Upper lobe of left lung (tissue), 6 donors: ENCODE data around the gene BCL2. TPM values are rescaled to one million over a fixed set of nuclear protein-coding genes. Genes with fewer than 3 reads are reported as not detected.

ENCODE experiments used
- ATAC-seq, 2 donors: fragments of 200-7000 bp; cut with Tn5 transposase; one replicate each; pipeline ENCODE4 v1.9.1; 2022; ENCODE audit warnings: mild to moderate bottlenecking in 2 of 2, moderate library complexity in 2 of 2; ENCODE audit not compliant: low FRiP score in 2 of 2
- DNase-seq, 2 donors: peaks; one replicate each; pipeline ENCODE4 v3.0.0-alpha.2; 2019 to 2020
- H3K27ac ChIP-seq, 4 donors: fragments of 200-600 bp; sonication (generic); one replicate each; pipeline ENCODE4 v1.5.1; 2016 to 2019
- H3K27me3 ChIP-seq, 4 donors: fragments of 200-600 bp; sonication (generic); one replicate each; pipeline ENCODE4 v1.5.1; 2017 to 2019
- H3K36me3 ChIP-seq, 4 donors: fragments of 200-600 bp; sonication (generic); one replicate each; pipeline ENCODE4 v1.5.1; 2016 to 2019
- H3K4me1 ChIP-seq, 4 donors: fragments of 200-600 bp; sonication (generic); one replicate each; pipeline ENCODE4 v1.5.1; 2018 to 2019
- H3K4me3 ChIP-seq, 4 donors: fragments of 200-600 bp; sonication (generic); one replicate each; pipeline ENCODE4 v1.5.1; 2017 to 2019; ENCODE audit warnings: mild to moderate bottlenecking in 2 of 4, moderate library complexity in 1 of 4
- H3K9me3 ChIP-seq, 4 donors: fragments of 200-600 bp; sonication (generic); one replicate each; pipeline ENCODE4 v1.5.1; 2018 to 2019
- CTCF ChIP-seq, 6 experiments: fragments of 450-650 bp in 4 of 6; fragments of 200-600 bp in 2 of 6; sonication (generic) in 2 of 6; IDR thresholded peaks; one replicate each; pipeline ENCODE4 v1.5.1; 2016 to 2019; ENCODE audit warnings: antibody characterized with exemption in 6 of 6
- EP300 ChIP-seq, 4 donors: sonication (generic); formaldehyde crosslinking; IDR thresholded peaks; one replicate each; pipeline ENCODE4 v1.5.1; 2017; ENCODE audit warnings: antibody characterized with exemption in 4 of 4, control low read depth in 2 of 4
- POLR2A ChIP-seq, 4 donors: fragments of 450-650 bp; IDR thresholded peaks; one replicate each; pipeline ENCODE4 v1.5.1; 2016 to 2017; ENCODE audit warnings: antibody characterized with exemption in 4 of 4, mild to moderate bottlenecking in 2 of 4
- POLR2AphosphoS5 ChIP-seq, 2 donors: sonication (generic); formaldehyde crosslinking; IDR thresholded peaks; one replicate each; pipeline ENCODE4 v1.5.1; 2017; ENCODE audit warnings: antibody characterized with exemption in 2 of 2
- WGBS, 2 donors: methylation state at CpG; one replicate each; pipeline ENCODE4 v1.1.5; 2017 to 2018; 5-methylcytosine and 5-hydroxymethylcytosine counted together
- total RNA-seq, 6 donors: library from RNA; depleted of rRNA in 4 of 6; stranded (reverse); fragments of >200 nt in 4 of 6; gene quantifications; one replicate each; pipeline versions ENCODE4 v1.1.0 to v1.2.1, GENCODE V29; 2016 to 2021
- donor health status: DM: no; HTN: no; CAD: no; lungs with moderate emphysema.
- donor health status: DM: no; HTN: yes; CAD: no; lungs with severe emphysema.

BCL2 gene
- total RNA-seq, 6 donors from 2014 or later: 5.9 to 19.9 (median 11.4) TPM

DNA sequence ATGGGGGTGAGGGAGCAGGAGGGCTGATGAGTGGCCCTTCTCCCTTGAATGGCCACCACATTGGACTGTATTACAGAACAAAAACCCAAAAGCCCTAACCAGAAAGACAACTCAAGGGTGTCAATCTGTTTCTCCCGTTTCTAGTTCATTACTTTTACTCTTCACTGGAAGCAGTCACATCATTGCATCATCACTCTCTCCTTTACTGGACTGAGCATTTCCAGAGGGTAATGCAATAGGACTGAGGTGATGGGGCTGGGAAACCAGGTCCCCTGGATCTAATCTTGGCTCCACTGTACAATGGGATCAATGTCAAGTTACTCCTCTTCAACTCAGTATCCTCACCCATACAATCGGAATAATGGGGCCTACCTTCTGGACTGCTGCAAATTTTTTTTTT, 56.1 kb downstream of the BCL2 start:
- no peak for ATAC-seq
- TF ChIP-seq EP300 (IDR thresholded peaks at IDR 0.05) (no peak), POLR2A (IDR thresholded peaks at IDR 0.05) (no peak), POLR2AphosphoS5 (IDR thresholded peaks at IDR 0.05) (no peak), CTCF (IDR thresholded peaks at IDR 0.05) (no peak)
- no peak overlapping the region for H3K4me3 ChIP-seq

GRCh38 chr18:63262369-63263335, 56.9 kb downstream of the BCL2 start:
- DNase-seq (no peak), ATAC-seq (no peak)
- H3K27ac ChIP-seq: peak overlapping the region in 2 of 4 donors; percentile 13 to 54
- TF ChIP-seq POLR2AphosphoS5 (IDR thresholded peaks at IDR 0.05) (no peak), EP300 (IDR thresholded peaks at IDR 0.05) (no peak), CTCF (IDR thresholded peaks at IDR 0.05) (no peak), POLR2A (IDR thresholded peaks at IDR 0.05) (no peak)
- WGBS, 2 donors: 56 to 72% methylated on average over 12 of the region's 12 CpGs
- no peak overlapping the region for H3K4me3 ChIP-seq
- no peaks in the 10 kb centered on the region for H3K36me3 ChIP-seq
- H3K9me3 ChIP-seq: no peaks in the 10 kb centered on the region
- H3K4me1 ChIP-seq: peaks cover 0 to 19% (median 7%) of the 10 kb centered on the region in 4 donors
- H3K27me3 ChIP-seq: no peaks in the 10 kb centered on the region

More for the DNA sequence above, 56.1 kb downstream of the BCL2 start:
- 64 to 72% methylated on average over 2 of the region's 2 CpGs for WGBS, 2 donors
- no peak for DNase-seq
- Histone ChIP-seq H3K4me1 (peaks cover 0 to 19% (median 7%) of the 10 kb centered on the region in 4 donors), H3K9me3 (no peaks in the 10 kb centered on the region), H3K27ac (peak overlapping the region in 2 of 4 donors; percentile 13 to 54), H3K36me3 (no peaks in the 10 kb centered on the region), H3K27me3 (no peaks in the 10 kb centered on the region)

- Histone ChIP-seq H3K27ac (no peak overlapping the region), H3K36me3 (no peaks in the 10 kb centered on the region), H3K4me1 (peaks cover 0 to 11% (median 2%) of the 10 kb centered on the region in 4 donors), H3K9me3 (no peaks in the 10 kb centered on the region), H3K4me3 (no peak overlapping the region), H3K27me3 (no peaks in the 10 kb centered on the region)
- TF ChIP-seq POLR2A (IDR thresholded peaks at IDR 0.05): no peak
- TF ChIP-seq EP300 (IDR thresholded peaks at IDR 0.05): no peak
- no peak for TF ChIP-seq CTCF (IDR thresholded peaks at IDR 0.05)
- TF ChIP-seq POLR2AphosphoS5 (IDR thresholded peaks at IDR 0.05): no peak
- ATAC-seq (no peak), DNase-seq (no peak)
- WGBS, 2 donors: 92 to 94% methylated on average over 3 of the region's 3 CpGs
Measured at GRCh38 chr18:63261029-63261428, 58.5 kb downstream of the BCL2 start.

DNA sequence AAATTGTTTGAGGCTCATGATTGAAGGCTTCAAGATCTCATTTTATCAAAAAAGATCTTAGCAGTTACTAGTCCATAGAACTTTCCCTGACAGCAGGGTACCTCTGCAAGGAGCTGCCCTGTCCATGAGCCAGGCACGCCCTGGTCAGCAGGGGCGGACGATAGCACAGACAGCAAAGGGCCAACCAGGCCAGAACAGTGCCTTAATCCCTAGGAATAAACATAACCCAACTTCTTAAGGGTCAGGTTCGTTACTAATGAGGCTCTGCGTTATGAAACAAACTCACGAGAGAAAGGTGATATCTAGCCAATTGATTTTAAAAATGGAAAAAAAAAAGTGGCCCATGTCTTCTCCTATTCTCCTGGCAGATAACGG, 59.2 kb downstream of the BCL2 start:
- no peaks in the 10 kb centered on the region for H3K27me3 ChIP-seq
- H3K4me1 ChIP-seq: peaks cover 0 to 11% (median 2%) of the 10 kb centered on the region in 4 donors
- H3K36me3 ChIP-seq: no peaks in the 10 kb centered on the region
- 88% methylated on average over 7 of the region's 7 CpGs for WGBS, 2 donors
- DNase-seq: peak in 1 of 2 donors; percentile 24
- H3K27ac ChIP-seq: no peak overlapping the region
- no peaks in the 10 kb centered on the region for H3K9me3 ChIP-seq
- no peak overlapping the region for H3K4me3 ChIP-seq
- no peak for ATAC-seq
- TF ChIP-seq EP300 (IDR thresholded peaks at IDR 0.05): no peak

DNA sequence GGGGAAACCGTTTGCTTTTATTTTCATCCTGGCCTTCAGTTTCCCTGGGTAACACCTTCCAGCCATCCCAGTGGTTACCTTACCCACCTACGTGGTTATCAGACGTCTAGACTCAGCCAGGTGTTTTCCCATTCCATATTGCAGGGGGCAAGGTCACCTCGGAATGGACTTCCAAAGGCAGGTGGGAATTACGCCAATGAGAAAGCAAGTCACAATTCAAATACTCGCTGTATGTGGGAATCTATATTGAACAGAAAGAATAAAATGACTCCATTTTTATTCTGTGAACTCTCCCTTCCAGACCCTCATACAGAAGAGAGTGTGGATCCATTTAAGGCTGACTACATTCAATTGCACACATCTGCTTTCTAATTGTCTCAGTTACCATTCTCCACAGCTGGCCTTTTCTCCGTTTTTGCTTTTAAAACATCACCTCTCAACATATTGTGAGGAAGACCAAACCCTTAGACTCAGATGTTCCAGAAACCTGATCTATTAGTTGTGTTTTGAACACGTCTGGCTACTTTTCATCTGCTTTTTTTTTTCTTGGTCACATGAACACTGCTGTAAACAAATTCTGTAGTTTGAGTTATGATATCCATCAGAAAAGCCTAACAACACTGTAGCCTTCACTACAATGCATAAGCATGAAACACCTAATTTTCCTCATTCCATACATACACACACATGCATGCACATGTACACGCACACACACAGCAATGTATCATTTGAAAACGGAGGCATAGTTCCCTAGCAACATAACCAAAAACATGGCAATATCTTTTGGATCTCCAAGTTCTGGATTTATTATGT, 59.8 kb downstream of the BCL2 start:
- H3K4me1 ChIP-seq: peaks cover 0 to 11% (median 2%) of the 10 kb centered on the region in 4 donors
- H3K27me3 ChIP-seq: no peaks in the 10 kb centered on the region
- H3K27ac ChIP-seq: no peak overlapping the region
- DNase-seq: no peak
- H3K4me3 ChIP-seq: no peak overlapping the region
- H3K36me3 ChIP-seq: no peaks in the 10 kb centered on the region
- no peak for TF ChIP-seq POLR2AphosphoS5 (IDR thresholded peaks at IDR 0.05)
- no peak for TF ChIP-seq POLR2A (IDR thresholded peaks at IDR 0.05)
- TF ChIP-seq EP300 (IDR thresholded peaks at IDR 0.05): no peak
- no peak for TF ChIP-seq CTCF (IDR thresholded peaks at IDR 0.05)
- ATAC-seq: no peak
- whole genome bisulfite sequencing, 2 donors: 83 to 84% methylated on average over 9 to 10 of the region's 10 CpGs
- no peaks in the 10 kb centered on the region for H3K9me3 ChIP-seq
